ENCODE data around the gene TMEM9B. TPM values are rescaled to one million over a fixed set of nuclear protein-coding genes. Genes with fewer than 3 reads are reported as not detected.
"Not testable (repeated sequence)": the region's sequence is repeated elsewhere in the genome, so short reads cannot be mapped to it uniquely, and the experiment has no call there.

The TMEM9B gene
- total RNA-seq, 4 donors from 2014 or later, result 20.5 to 93.9 (median 58.5) TPM

- TF ChIP-seq EP300 (IDR thresholded peaks at IDR 0.05; ENCODE audit: low read depth) (no peak), POLR2A (IDR thresholded peaks at IDR 0.05) (no peak), POLR2AphosphoS5 (IDR thresholded peaks at IDR 0.05) (no peak)
- TF ChIP-seq, protein P1, sequence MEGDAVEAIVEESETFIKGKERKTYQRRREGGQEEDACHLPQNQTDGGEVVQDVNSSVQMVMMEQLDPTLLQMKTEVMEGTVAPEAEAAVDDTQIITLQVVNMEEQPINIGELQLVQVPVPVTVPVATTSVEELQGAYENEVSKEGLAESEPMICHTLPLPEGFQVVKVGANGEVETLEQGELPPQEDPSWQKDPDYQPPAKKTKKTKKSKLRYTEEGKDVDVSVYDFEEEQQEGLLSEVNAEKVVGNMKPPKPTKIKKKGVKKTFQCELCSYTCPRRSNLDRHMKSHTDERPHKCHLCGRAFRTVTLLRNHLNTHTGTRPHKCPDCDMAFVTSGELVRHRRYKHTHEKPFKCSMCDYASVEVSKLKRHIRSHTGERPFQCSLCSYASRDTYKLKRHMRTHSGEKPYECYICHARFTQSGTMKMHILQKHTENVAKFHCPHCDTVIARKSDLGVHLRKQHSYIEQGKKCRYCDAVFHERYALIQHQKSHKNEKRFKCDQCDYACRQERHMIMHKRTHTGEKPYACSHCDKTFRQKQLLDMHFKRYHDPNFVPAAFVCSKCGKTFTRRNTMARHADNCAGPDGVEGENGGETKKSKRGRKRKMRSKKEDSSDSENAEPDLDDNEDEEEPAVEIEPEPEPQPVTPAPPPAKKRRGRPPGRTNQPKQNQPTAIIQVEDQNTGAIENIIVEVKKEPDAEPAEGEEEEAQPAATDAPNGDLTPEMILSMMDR (IDR thresholded peaks at IDR 0.05), result no peak
- 73 to 80% methylated on average over 7 to 8 of the region's 8 CpGs for WGBS, 2 donors (ENCODE audit: low coverage in 1 of 2)
These were observed 22.7 kb downstream of the TMEM9B start for GRCh38 chr11:8941341-8942103.

GRCh38 chr11:8937659-8938058 is 26.6 kb downstream of the TMEM9B start:
- Histone ChIP-seq H3K9me3 (no peaks in the 10 kb centered on the region), H3K4me3 (no peak overlapping the region), H3K27me3 (no peaks in the 10 kb centered on the region), H3K27ac (no peak overlapping the region), H3K4me1 (no peaks in the 10 kb centered on the region), H3K36me3 (no peaks in the 10 kb centered on the region)
- 88 to 93% methylated on average over 10 to 14 of the region's 14 CpGs for WGBS, 2 donors (ENCODE audit: low coverage in 1 of 2)
- in situ Hi-C loops (cut with MboI; ENCODE audit: low pct_ligation_motif_present in 1 of 4, low pct_unique_long_range_greater_than_20kb in 1 of 4, low sequenced_read_pairs in 3 of 4) (no loop called here), intact Hi-C loops (cut with DNase I; ENCODE audit: low total_unique reads) (no loop called here)
- no peak for DNase-seq
- TF ChIP-seq POLR2AphosphoS5 (IDR thresholded peaks at IDR 0.05), result no peak
- no peak for TF ChIP-seq EP300 (IDR thresholded peaks at IDR 0.05; ENCODE audit: low read depth)
- no peak for TF ChIP-seq POLR2A (IDR thresholded peaks at IDR 0.05)
- TF ChIP-seq, protein P1 (IDR thresholded peaks at IDR 0.05), result no peak

More at GRCh38 chr11:8941341-8942103, 22.7 kb downstream of the TMEM9B start:
- no peak overlapping the region for H3K27ac ChIP-seq
- H3K9me3 ChIP-seq, result no peaks in the 10 kb centered on the region
- H3K36me3 ChIP-seq, result peaks cover 0 to 5% (median 0%) of the 10 kb centered on the region in 4 donors
- no peaks in the 10 kb centered on the region for H3K4me1 ChIP-seq
- in situ Hi-C loops (cut with MboI; ENCODE audit: low pct_ligation_motif_present in 1 of 4, low pct_unique_long_range_greater_than_20kb in 1 of 4, low sequenced_read_pairs in 3 of 4) (no loop called here), intact Hi-C loops (cut with DNase I; ENCODE audit: low total_unique reads) (no loop called here)
- H3K4me3 ChIP-seq, result no peak overlapping the region
- no peaks in the 10 kb centered on the region for H3K27me3 ChIP-seq
- no peak for DNase-seq

- Histone ChIP-seq H3K9me3 (no peaks in the 10 kb centered on the region), H3K4me3 (no peak overlapping the region), H3K4me1 (no peaks in the 10 kb centered on the region), H3K27me3 (no peaks in the 10 kb centered on the region), H3K27ac (no peak overlapping the region), H3K36me3 (no peaks in the 10 kb centered on the region)
- WGBS, 2 donors (ENCODE audit: low coverage in 1 of 2), result 81 to 91% methylated on average over 4 to 10 of the region's 10 CpGs
- TF ChIP-seq, protein P1 (IDR thresholded peaks at IDR 0.05), result no peak
- TF ChIP-seq POLR2AphosphoS5 (IDR thresholded peaks at IDR 0.05) (no peak), POLR2A (IDR thresholded peaks at IDR 0.05) (no peak), EP300 (IDR thresholded peaks at IDR 0.05; ENCODE audit: low read depth) (no peak)
- intact Hi-C loops (cut with DNase I; ENCODE audit: low total_unique reads) (no loop called here), in situ Hi-C loops (cut with MboI; ENCODE audit: low pct_ligation_motif_present in 1 of 4, low pct_unique_long_range_greater_than_20kb in 1 of 4, low sequenced_read_pairs in 3 of 4) (no loop called here)
- DNase-seq, result no peak
These were observed 27.1 kb downstream of the TMEM9B start for GRCh38 chr11:8937159-8937558.

- in situ Hi-C loops (cut with MboI; ENCODE audit: low pct_ligation_motif_present in 1 of 4, low pct_unique_long_range_greater_than_20kb in 1 of 4, low sequenced_read_pairs in 3 of 4); intact Hi-C loops (cut with DNase I; ENCODE audit: low total_unique reads): not testable (repeated sequence)
- 79 to 100% methylated on average over 1 to 2 of the region's 2 CpGs for WGBS, 2 donors (ENCODE audit: low coverage in 1 of 2)
These were observed 28.5 kb downstream of the TMEM9B start for GRCh38 chr11:8935789-8936188.

More at GRCh38 chr11:8935789-8936188, 28.5 kb downstream of the TMEM9B start:
- not testable (repeated sequence) for DNase-seq, H3K27me3 ChIP-seq, H3K4me1 ChIP-seq, H3K36me3 ChIP-seq, H3K4me3 ChIP-seq, H3K9me3 ChIP-seq, H3K27ac ChIP-seq
